ENCODE measurements around the gene EML6.

The EML6 gene

GRCh38 chr2:55011831-55012671 lies 288.6 kb downstream of the EML6 start:
- no peak for DNase-seq

GRCh38 chr2:55012672-55013484 lies 289.4 kb downstream of the EML6 start:
- DNase-seq: no peak

GRCh38 chr2:55013936-55014335 lies 290.5 kb downstream of the EML6 start:
- no peak for DNase-seq

GRCh38 chr2:55014962-55015939 lies 291.8 kb downstream of the EML6 start:
- DNase-seq: peak; percentile 62

GRCh38 chr2:55017428-55017827 lies 294.0 kb downstream of the EML6 start:
- DNase-seq: no peak

- no peak for DNase-seq
These were observed 294.4 kb downstream of the EML6 start for GRCh38 chr2:55017880-55018279.

- no peak for DNase-seq
These were observed 295.2 kb downstream of the EML6 start for GRCh38 chr2:55018619-55019018.

GRCh38 chr2:55019526-55020258 lies 296.2 kb downstream of the EML6 start:
- DNase-seq: no peak

All from CD4-positive, alpha-beta T cell treated with Interleukin-6 for 4 hours (primary cell).